SIG-M5 treated with dmso at 0.1 percent for 504 hours (cell line): Measurements from ENCODE around the gene DDOST.
"Not testable (repeated sequence)": the region's sequence is repeated elsewhere in the genome, so short reads cannot be mapped to it uniquely, and the experiment has no call there.

Source experiments
- DNase-seq: peaks from one replicate; lab custom pipeline; 2025; ENCODE audit not compliant: unreplicated experiment; lab: John Stamatoyannopoulos, UW

Gene DDOST

DNA sequence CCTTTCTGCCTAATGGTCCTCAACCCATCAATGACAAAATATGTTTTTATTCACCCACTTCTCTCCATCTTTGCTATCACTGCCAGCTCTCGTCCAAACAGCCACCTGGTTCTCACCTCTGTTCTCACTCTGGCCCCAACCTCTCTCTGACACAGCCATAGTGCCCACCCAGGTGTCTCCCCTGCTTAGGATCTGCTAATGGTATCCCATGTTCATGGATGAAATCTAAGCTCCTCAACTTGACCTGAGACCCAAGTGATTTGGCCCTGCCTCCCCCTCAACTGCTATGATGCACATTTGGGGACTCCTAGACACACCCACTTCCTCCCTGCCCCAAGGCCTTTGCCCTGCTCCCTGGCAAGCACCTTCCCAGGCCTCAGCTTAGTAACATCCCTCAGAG lies 30.7 kb upstream of the DDOST start:
- no peak for DNase-seq

DNA sequence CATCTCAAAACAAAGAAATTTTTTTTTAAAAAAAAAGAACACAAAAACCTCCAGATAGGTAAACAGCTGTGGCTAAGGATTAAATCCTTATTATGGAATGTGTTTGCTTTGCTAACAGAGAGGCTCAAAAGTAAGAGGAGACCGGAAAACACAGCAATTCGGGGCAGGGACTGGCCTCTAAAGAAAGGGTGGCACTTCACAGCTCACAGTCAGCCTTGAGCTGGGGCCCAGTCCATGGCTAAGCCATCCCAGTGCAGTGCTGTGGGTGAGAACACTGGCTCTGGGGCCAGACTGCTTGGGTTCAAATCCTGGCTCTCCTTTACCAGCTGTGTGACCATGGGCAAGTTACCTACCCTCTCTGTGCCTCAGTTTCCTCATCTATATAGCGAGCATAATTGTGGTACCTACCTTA lies 28.5 kb upstream of the DDOST start:
- DNase-seq = no peak

- DNase-seq = no peak
These were observed 25.9 kb upstream of the DDOST start for GRCh38 chr1:20686883-20687725.

GRCh38 chr1:20685741-20686140 lies 24.6 kb upstream of the DDOST start:
- DNase-seq = no peak

- no peak for DNase-seq
These were observed 24.0 kb upstream of the DDOST start for GRCh38 chr1:20685099-20685662.

GRCh38 chr1:20684651-20685050 lies 23.5 kb upstream of the DDOST start:
- no peak for DNase-seq

DNA sequence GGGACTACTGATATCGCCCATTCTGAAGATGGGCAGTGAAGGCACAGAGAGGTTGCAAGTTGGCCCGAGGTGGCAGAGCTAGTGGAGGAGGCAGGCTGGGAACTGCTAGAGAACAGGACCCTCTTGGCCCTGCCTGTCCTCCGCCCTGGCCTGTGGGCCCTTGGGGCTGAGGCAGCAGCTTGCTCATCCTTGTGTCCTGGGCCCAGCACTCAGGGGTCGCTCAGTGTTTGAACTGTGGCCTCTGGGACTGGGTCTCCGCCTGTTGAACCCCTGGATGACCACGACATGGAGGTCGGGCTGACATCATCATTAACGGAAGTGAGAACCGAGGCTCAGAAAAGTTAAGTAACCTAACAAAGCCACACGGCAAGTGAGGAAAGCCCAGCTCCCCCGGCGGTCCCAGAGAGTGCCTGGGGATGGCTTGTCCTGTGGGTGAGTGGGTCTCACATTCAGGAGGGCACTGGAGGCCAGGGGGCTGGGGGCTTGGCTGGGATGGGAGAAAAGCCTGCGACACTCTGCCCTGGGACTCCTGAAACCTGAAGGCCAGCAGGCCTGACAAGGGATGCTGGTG lies 23.0 kb upstream of the DDOST start:
- DNase-seq = no peak

DNA sequence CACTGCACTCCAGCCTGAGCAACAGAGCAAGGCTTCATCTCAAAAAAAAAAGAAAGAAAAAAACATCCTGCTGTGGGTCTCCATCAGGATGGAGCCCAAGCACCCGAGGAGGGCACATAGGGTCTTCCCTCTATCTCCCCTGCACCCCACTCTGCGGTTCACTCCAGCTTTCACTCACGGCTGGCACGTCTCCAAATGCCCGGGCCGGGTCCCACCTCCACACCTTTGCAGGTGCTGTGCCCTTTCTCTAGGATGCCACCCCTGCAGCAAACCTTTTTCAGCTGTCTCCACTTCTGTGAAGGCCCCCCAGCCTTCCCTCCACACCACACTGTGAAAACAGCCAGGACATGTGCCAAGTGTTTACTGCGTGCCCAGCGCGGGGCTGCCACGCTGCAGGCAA lies 22.4 kb upstream of the DDOST start:
- DNase-seq = no peak

GRCh38 chr1:20682571-20683236 lies 21.5 kb upstream of the DDOST start:
- DNase-seq = peak; percentile 34

DNA sequence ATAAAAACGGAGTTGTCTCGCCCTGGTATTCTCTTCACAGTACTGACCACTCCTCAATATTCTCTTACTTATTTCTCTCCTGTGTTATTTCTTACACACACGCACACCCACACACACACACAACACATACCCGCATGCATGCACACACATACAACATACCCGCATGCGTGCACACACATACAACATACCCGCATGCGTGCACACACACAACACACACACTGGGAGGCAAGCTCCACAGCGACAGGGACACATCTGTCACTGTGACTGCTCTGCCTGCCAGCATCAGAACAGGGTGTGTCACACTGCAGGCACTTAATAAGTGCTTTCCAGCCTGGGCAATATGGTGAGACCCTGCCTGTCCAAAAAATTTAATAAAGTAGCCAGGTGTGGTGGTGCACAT lies 20.8 kb upstream of the DDOST start:
- DNase-seq = no peak

DNA sequence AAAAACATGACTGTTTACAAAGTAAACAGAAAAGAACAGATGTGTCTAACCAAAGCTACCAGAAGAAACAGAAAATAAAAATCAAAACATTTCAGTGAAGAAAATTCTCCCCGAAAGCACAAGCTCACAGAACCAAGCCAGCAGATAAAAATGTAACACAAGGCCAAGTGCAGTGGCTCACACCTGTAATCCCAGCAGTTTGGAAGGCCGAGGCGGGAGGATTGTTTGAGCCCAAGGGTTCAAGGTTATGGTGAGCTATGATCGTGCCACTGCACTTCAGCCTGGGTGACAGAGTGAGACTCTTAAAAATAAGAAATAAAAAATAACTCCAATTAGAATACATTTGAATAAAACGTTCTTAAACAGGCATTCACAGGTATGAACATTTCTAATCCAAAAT lies 19.1 kb upstream of the DDOST start:
- no peak for DNase-seq

- peak; percentile 95 for DNase-seq
These were observed 17.4 kb upstream of the DDOST start for GRCh38 chr1:20678599-20678998.

- DNase-seq = not testable (repeated sequence)
These were observed 12.5 kb upstream of the DDOST start for GRCh38 chr1:20673626-20674025.

GRCh38 chr1:20672265-20672632 lies 11.1 kb upstream of the DDOST start:
- DNase-seq = no peak

- DNase-seq = no peak
These were observed 9.8 kb upstream of the DDOST start for GRCh38 chr1:20670936-20671335.

DNA sequence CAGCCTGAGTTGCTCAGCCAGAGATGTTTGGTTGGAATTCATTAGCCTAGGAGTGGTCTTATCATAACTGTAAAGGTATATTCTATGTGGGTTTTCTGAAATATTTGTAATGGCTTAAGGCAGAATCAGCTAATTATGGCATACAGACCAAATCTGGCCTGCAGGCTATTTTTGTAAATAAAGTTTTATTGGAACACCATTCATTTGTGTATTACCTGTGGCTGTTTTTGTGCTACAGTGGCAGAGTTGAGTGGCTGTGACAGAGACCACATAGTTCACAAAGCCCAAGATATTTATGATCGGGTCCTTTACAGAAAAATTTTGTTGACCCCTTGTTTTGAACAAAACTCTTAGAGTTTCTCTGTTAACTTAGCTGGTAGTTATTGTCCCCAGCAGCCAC lies 7.4 kb upstream of the DDOST start:
- no peak for DNase-seq

- DNase-seq = no peak
These were observed 5.6 kb upstream of the DDOST start for GRCh38 chr1:20666804-20667203.

GRCh38 chr1:20666146-20666545 lies 5.0 kb upstream of the DDOST start:
- no peak for DNase-seq

DNA sequence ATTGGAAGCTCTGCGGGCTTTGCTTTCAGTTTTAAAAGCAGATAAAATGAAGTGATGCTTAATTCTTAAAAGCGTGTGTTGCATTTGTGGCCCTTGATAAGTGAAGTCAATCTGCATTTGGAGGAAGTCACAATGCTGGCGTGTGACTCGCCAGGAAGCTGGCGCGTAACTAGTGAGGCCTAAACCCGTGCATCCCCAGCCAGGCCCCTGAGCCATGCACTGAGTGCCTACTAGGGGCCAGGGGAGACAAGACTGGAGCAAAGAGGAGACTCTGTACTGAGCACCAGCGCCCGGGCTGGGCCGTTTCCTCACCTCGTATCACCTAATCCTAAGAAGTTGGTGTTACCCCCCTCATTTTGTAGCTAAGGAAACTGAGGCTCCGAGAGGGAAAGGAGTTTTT lies 4.6 kb upstream of the DDOST start:
- DNase-seq = no peak

- no peak for DNase-seq
These were observed 3.0 kb upstream of the DDOST start for GRCh38 chr1:20663969-20664715.

GRCh38 chr1:20663365-20663764 lies 2.2 kb upstream of the DDOST start:
- DNase-seq = no peak
